Left hindlimb (tissue), 1 donor: ENCODE measurements around the gene ACTL10.

ENCODE experiments used
- DNase-seq: peaks from one replicate; pipeline ENCODE4 v3.0.0-alpha.2; 2018

The ACTL10 gene

DNA sequence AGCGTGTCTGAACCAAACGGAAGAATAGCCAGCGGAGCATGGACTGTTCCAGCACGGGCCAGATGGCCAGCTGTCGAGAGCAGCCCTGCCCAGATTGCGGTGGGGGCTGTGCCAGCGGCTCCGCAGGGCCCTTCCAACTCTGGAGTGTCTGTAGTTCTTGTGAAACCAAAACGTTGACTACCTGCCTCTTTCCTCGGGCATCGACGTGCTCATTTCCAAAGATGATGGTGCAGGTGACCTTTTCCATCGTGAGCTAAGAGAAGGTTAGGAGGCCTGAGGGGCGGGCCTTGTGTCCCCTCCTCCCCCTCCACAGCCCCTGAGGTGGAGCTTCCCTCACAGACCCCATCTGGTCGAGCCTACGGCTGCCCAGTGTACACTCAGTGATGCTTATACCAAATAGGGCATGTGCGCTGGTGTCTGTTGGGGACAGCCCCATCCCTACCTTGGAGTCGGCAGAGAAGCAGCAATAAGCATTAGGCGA is 17.5 kb upstream of the ACTL10 start:
- no peak for DNase-seq

DNA sequence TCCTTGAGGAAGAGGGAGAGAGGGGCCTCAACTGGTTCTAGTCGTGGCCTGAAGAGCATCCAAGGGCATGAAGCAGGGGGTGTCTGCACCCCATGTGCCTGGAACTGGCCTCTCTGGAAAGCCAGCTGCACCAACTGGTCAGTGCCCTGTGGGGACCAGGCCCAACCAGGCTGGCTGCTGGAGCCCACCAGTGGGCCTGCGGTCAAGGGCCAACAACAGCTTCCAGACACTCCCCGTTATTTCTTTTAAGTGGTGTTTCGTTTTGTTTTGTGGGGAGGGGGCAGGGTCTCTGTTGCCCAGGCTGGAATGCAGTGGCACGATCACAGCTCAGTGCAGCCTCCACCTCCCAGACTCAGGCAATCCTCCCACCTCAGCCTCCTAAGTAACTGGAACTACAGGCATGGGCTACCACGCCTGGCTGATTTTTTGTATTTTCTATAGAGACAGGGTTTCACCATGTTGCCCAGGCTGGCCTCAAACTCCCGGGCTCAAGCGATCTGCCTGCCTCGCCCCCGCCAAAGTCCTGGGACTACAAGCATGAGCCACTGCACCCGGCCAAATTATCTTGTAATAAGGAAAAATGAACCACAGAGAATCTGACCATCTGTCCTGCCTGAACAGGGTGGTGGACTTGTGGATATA is 16.5 kb upstream of the ACTL10 start:
- DNase-seq: no peak

GRCh38 chr20:33650753-33651561 is 15.8 kb upstream of the ACTL10 start:
- no peak for DNase-seq

DNA sequence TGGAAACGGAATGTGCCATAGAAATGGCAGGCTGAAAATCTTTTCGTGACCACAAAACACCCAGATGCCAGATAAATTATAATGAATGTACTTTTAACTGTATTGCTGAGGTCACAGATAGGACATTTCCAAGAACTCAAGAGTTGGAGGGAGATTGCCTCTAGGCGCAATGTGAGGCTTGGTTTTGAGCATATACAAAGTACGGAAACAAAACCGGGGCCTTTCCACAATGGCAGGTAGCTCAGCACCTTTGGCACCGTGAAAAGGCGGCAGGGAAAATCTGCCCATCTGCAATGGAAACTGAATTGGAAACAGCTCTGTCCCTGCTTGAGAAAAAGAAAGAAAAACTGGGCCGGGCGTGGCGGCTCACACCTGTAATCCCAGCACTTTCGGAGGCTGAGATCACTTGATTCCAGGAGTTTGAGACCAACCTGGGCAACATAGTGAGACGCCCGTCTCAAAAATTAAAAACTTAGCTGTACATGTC is 15.1 kb upstream of the ACTL10 start:
- no peak for DNase-seq

DNA sequence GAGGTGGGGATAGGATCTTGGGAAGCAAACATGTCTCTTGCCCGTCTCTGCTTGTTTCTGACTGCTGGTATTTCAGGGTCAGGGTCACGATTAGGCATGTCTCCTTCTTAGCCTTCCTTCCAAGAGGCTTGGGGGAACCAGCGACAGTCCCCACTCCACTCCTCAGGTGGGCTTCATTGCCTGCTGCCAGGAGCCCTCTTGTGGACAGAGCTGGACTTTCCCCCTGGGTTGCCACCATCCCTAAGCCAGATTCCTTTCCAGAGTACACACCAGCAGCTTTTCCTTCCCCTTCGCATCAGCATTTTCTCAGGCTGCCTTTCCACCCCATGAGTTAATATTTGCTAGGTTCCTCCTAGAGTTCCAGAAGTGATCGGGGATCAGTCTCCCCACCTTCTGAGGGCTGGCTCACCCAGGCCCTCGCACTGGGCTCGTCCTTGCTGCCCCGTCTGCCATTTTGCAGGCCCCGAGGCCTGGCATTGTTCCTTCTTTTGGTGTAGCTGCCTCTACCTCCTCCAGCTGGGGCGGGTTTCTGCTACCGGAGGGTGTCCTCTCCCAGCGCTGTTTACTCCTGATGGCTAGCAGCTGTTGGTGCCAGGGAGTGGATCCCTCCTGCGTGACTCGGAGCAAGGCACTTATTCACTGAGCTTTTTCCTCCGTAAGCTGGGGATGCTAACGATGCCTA is 13.4 kb upstream of the ACTL10 start:
- peak; percentile 79 for DNase-seq

DNA sequence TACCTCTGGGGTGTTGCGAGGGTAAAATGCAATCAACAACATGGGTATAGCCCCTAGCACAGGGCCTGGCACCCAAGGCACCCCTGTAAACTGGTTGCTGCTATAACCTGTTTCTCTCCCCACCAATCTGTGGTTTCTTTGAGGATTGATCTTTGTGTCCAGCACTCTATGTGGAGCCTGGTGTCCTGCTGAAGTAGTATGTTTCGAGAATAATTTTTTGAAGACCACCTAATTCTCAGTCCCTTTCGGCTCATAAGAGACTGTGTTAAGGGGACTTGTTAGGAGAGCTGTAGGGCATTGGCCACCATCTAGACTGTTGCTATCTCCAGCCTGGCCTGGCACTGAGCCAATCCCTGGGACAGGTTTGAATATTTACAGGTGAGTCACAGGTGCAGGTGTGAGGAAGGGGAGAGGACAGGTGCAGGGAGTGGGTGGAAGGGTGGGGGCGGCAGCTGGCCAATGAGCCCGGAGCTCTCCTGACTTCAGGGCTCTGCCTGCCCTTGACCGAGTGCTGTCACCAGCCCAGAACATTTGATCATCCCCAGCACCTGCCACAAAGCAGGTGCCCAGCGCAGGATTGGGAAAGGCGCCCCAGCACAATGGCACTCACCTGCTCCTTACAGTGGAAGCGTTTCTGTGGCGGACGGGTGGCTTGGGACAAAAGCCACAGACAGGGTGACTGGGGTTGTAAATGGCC is 12.7 kb upstream of the ACTL10 start:
- no peak for DNase-seq

GRCh38 chr20:33654680-33655161 is 12.0 kb upstream of the ACTL10 start:
- no peak for DNase-seq

GRCh38 chr20:33655164-33655563 is 11.6 kb upstream of the ACTL10 start:
- no peak for DNase-seq

DNA sequence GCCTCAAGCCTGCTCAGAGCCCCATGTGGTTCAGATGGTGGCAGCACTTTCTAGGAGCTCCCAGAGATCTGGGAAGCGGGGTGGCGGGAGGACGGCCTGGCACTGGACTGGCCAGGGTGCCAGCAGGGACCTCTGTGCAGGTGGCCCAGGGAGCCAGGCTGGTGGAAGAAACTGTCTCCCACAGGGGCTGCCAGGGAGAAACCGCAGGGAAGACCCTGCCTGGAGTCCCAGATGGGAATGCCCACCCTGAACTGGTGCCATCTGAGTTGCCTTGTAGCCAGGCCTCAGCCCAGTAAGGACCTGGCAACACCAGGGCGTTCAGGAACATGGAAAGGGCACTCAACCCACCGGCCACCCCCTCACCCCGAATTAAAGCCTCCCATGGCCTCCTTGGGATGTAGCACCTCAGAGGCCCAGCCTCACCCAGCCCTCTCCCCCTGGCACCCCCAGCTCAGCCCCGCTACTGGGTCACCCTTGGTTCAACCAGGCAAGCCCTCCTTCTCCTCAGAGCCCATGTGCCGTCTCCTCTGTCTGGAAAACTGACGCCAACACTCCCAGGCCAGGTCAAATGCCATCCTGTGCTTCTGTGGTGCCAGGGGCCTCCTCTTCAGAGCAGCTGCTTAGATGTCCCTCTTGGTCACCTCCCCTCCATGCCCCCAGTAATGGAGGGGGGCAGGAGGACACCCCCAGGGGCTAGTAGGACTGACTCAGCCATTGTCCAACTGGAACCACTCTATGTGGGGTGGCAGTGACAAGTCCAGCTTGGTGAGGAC is 10.5 kb upstream of the ACTL10 start:
- no peak for DNase-seq

DNA sequence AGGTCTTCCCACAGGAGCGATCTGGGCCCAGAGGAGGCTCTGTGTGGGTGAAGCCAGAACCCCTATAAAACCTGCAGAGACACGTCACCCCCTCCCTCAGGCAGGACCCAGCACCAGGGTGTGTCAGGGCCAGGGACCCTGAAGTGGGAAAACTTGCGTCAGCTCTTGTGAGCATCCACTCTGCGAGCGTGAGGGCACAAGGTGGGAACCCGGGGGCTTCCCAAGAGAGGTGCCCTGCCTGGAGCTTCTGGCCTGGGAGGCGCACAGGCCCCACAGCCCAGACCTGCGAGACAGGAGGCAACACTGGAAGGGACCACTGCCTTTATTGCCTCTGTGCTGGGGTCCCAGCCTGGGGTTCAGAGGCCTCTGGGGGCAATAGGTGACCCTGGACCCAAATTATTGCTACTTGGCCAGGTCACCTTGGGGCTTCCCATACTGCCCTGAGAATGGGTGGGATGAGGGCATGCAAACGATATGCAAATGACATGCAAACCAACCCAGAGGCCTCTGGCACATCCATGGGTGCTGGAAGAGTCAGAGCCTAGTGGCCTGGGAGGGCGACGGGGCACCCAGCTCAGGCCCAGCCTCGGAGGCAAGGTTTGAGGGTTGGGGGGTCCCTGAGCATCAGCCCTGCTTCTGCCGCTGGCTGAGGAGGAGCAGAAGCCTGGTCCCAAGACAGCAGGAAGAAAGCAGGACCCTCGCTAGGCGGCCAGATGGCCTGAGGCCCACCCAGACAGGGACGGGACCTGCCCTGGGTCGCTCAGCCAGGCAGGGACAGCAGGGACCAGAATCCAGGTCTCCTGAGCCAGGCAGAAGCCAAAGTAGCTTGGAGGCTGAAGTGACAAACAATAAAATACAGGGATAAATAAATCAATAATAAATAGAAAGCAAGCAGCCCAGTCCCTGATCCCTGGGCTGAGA is 9.7 kb upstream of the ACTL10 start:
- no peak for DNase-seq

DNA sequence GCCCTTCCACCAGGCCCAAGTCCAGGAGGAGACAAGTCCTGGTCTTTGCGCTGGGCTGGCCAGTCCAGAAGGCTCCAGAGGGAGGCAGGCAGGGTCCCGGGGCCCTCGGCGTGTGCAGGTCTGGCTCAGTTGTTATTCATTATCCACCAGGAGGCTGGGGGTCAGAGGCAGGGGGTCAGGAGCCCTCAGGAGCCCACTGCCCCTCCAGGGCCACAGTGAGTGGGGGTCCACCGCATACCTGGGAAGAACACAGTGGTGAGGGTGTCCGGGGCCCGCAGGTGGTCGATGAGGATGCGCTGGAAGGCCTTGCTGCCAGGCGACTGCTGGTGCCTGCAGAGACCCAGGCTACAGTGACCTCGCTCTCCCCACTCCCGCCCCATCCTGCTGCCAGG is 9.0 kb upstream of the ACTL10 start:
- no peak for DNase-seq

- DNase-seq: no peak
These were observed 8.2 kb upstream of the ACTL10 start for GRCh38 chr20:33658510-33658909.

- DNase-seq: peak; percentile 14
These were observed 7.8 kb upstream of the ACTL10 start for GRCh38 chr20:33658929-33659328.

- no peak for DNase-seq
These were observed 7.3 kb upstream of the ACTL10 start for GRCh38 chr20:33659341-33660034.

DNA sequence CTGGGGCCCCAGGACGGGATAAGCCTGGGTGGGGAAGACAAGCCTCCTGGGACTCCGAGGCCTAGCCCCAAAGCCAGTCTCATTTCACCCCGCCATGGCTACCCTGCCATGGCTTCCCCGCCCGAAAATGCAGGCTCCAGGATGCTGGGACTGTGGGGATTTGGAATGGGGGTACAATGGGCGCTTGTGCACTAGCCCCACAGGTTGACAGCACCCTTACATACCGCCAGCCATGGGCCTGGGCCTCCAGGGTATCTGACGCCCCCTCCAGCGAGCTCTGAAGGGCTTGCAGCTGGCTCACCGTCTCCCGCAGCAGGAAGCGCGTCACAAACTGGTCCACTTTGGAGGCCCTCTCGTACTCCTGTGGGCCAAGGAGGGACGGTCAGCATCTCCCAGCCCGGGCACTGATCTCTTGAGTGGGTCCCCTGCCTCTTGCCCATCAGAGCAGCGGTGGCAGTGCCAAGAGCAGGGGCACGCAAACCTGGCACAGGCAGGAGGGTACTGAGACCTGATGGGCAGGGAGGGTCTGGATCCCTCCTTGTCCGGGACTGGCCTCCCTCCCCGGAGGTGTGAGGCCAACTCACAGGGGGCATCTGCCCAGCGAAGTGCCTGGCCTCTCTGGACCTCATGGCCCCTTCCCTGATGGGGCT is 6.6 kb upstream of the ACTL10 start:
- DNase-seq: peak; percentile 19

DNA sequence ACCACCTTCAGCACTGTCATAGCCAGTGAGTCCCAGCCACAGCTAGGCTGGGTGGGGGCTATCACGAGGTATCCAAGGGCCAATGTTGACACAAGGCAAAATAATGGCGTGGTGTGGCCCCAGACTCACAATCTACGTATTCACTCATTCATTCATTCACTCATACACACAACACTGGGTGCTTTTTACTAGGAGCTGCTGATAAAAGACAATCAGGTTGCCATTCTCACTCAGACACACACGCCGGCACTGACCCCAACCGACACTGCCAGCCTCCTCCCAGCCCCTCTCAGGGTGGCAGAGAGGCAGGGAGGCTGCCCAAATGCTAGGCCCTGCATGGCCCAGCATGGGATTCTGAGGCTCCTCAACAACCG is 6.1 kb upstream of the ACTL10 start:
- DNase-seq: no peak

GRCh38 chr20:33662172-33662571 is 4.6 kb upstream of the ACTL10 start, which contains the start of gene C20orf144:
Gene C20orf144, plus strand, starts transcription at chr20:33662327. Its CDS starts 19 bp downstream, at chr20:33662346.
- no peak for DNase-seq

DNA sequence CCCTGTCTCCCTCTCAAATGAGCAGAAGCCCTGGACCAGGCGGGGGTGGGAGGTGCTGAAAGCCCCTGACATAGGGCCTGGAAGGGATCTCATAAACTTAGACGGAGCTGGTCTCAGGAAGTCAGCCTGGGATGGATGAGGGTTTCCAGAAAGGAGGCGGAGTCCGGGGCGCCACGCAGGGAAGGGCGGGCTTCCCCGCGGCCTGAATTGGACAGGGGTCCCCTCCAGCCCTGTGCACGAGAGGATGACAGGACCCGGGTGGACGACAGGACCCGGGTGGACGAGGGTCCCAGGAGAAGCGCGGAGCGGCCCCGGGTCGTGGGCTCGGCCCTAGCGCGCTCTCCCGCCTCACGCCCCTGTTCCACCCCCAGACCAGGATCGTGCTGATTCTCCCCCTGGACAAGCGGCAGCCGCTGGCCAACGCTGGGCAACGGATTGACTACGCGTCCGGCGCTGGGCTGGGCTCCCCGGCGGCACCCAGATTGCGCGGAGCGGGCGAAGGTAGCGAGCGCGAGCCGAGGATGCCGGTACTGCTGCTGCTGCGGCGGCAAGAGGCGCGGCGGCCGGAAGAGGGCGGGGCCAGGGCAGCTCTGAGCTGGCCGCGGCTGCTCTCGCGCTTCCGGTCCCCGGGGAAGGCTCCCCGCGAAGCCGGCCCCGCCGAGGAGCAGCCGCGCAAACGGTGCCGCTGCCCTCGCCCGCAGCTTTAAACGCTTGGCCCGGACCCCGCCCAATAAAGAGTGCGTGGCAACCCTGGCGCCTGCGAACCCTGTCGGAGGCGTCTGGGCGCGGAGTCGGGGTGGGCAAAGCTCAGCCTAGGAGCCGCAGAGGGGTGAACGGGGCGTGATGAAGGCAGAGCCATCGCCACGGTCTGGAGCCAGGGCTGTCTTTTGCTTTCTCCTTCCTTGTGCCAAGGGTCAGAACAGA is 3.3 kb upstream of the ACTL10 start:
- peak; percentile 84 for DNase-seq
